Measurements from ENCODE around the gene BTBD2. TPM values are rescaled to one million over a fixed set of nuclear protein-coding genes. Genes with fewer than 3 reads are reported as not detected.

BTBD2 gene
- total RNA-seq, 1 donor from 2014 or later = 118 TPM

GRCh38 chr19:1954532-1954933, 61.0 kb downstream of the BTBD2 start:
- Mint-ChIP-seq H3K9me3 (no peaks in the 10 kb centered on the region), H3K4me3 (no peak overlapping the region), H3K27ac (no peak overlapping the region), H3K36me3 (no peaks in the 10 kb centered on the region), H3K27me3 (no peaks in the 10 kb centered on the region), H3K4me1 (ENCODE audit: unreplicated experiment) (peaks cover 4% of the 10 kb centered on the region)
- DNase-seq (ENCODE audit: extremely low spot score, unreplicated experiment) = no peak
- TF ChIP-seq, protein P1, sequence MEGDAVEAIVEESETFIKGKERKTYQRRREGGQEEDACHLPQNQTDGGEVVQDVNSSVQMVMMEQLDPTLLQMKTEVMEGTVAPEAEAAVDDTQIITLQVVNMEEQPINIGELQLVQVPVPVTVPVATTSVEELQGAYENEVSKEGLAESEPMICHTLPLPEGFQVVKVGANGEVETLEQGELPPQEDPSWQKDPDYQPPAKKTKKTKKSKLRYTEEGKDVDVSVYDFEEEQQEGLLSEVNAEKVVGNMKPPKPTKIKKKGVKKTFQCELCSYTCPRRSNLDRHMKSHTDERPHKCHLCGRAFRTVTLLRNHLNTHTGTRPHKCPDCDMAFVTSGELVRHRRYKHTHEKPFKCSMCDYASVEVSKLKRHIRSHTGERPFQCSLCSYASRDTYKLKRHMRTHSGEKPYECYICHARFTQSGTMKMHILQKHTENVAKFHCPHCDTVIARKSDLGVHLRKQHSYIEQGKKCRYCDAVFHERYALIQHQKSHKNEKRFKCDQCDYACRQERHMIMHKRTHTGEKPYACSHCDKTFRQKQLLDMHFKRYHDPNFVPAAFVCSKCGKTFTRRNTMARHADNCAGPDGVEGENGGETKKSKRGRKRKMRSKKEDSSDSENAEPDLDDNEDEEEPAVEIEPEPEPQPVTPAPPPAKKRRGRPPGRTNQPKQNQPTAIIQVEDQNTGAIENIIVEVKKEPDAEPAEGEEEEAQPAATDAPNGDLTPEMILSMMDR (conservative IDR thresholded peaks at IDR 0.05) = no peak

GRCh38 chr19:1953441-1954094, 61.9 kb downstream of the BTBD2 start:
- H3K4me3 Mint-ChIP-seq = no peak overlapping the region
- no peaks in the 10 kb centered on the region for H3K9me3 Mint-ChIP-seq
- no peaks in the 10 kb centered on the region for H3K27me3 Mint-ChIP-seq
- peaks cover 7% of the 10 kb centered on the region for H3K4me1 Mint-ChIP-seq (ENCODE audit: unreplicated experiment)
- H3K36me3 Mint-ChIP-seq = peaks cover 4% of the 10 kb centered on the region
- TF ChIP-seq, protein P1 (conservative IDR thresholded peaks at IDR 0.05) = no peak
- no peak overlapping the region for H3K27ac Mint-ChIP-seq
- DNase-seq (ENCODE audit: extremely low spot score, unreplicated experiment) = no peak

GRCh38 chr19:1953037-1953436, 62.5 kb downstream of the BTBD2 start:
- TF ChIP-seq, protein P1 (conservative IDR thresholded peaks at IDR 0.05) = no peak
- Mint-ChIP-seq H3K9me3 (no peaks in the 10 kb centered on the region), H3K4me1 (ENCODE audit: unreplicated experiment) (peaks cover 9% of the 10 kb centered on the region), H3K4me3 (no peak overlapping the region), H3K27ac (no peak overlapping the region), H3K36me3 (peaks cover 4% of the 10 kb centered on the region), H3K27me3 (no peaks in the 10 kb centered on the region)
- DNase-seq (ENCODE audit: extremely low spot score, unreplicated experiment) = no peak

- DNase-seq (ENCODE audit: extremely low spot score, unreplicated experiment) = no peak
- no peak overlapping the region for H3K27ac Mint-ChIP-seq
- H3K4me3 Mint-ChIP-seq = no peak overlapping the region
- no peaks in the 10 kb centered on the region for H3K27me3 Mint-ChIP-seq
- no peaks in the 10 kb centered on the region for H3K9me3 Mint-ChIP-seq
- TF ChIP-seq, protein P1 (conservative IDR thresholded peaks at IDR 0.05) = no peak
- peaks cover 9% of the 10 kb centered on the region for H3K4me1 Mint-ChIP-seq (ENCODE audit: unreplicated experiment)
- H3K36me3 Mint-ChIP-seq = peaks cover 4% of the 10 kb centered on the region
These were observed 62.9 kb downstream of the BTBD2 start for GRCh38 chr19:1952635-1953034.

GRCh38 chr19:1950640-1951039, 64.9 kb downstream of the BTBD2 start:
- peaks cover 13% of the 10 kb centered on the region for H3K4me1 Mint-ChIP-seq (ENCODE audit: unreplicated experiment)
- H3K27ac Mint-ChIP-seq = no peak overlapping the region
- TF ChIP-seq, protein P1 (conservative IDR thresholded peaks at IDR 0.05) = no peak
- H3K36me3 Mint-ChIP-seq = peaks cover 4% of the 10 kb centered on the region
- no peak overlapping the region for H3K4me3 Mint-ChIP-seq
- no peaks in the 10 kb centered on the region for H3K27me3 Mint-ChIP-seq
- DNase-seq (ENCODE audit: extremely low spot score, unreplicated experiment) = no peak
- no peaks in the 10 kb centered on the region for H3K9me3 Mint-ChIP-seq
